ENCODE results near the gene ARL6IP4. TPM values are rescaled to one million over a fixed set of nuclear protein-coding genes. Genes with fewer than 3 reads are reported as not detected.

ARL6IP4 gene
- polyA plus RNA-seq, 3 donors = 152 to 268 (median 167) TPM

DNA sequence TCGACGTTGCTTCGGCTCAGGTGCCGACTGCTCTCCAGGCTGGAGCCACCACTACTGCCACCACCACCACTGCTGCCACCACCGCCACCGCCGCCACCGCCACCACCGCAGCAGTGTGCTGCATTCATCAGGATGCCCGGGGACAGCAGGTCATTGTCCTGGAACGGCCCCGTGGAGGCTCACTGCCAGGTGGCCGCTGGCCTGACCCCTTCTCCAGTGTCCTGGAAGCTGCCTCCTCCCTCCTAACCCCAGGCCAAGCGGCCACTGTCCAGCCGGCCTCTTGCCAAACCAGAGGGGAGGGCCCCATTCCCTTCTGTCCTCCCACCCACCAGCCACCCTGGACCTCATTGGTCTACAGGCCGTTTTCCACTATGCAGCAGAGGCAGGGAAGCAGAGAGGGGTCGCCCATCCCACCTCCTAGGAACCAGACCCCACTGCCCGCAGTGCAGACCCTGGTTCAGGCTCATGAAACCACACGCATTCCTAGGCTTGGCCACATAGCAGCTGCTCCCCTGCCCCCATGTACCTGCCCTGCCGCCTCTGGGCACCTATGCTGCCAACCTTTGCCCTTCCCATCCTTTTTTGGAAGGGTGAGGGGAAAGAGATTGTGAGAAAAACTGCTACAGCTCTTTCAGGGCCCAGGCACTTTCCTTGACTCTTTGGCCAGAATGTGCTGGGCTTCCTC, 15.2 kb downstream of the ARL6IP4 start:
- Histone ChIP-seq H3K4me3 (replicated peaks in 1 of 3; ENCODE audit: low read depth in 2 of 3, low read length in 3 of 3) (no peak overlapping the region), H2AFZ (ENCODE audit: insufficient read depth, low read depth, low read length, poor library complexity, severe bottlenecking) (no peak overlapping the region), H3K27ac (ENCODE audit: low read depth in 1 of 2, low read length in 2 of 2) (no peak overlapping the region), H3K36me3 (replicated peaks in 1 of 2; ENCODE audit: control insufficient read depth in 1 of 2, insufficient read depth in 2 of 2, low read length in 2 of 2) (no peaks in the 10 kb centered on the region), H3K27me3 (ENCODE audit: control insufficient read depth in 2 of 2, insufficient read depth in 2 of 2, low read length in 2 of 2) (no peaks in the 10 kb centered on the region), H4K20me1 (ENCODE audit: insufficient read depth, low read length) (no peaks in the 10 kb centered on the region), H3K9ac (ENCODE audit: insufficient read depth, low read length, poor library complexity, severe bottlenecking) (no peak overlapping the region), H3K79me2 (ENCODE audit: insufficient read depth, low read length) (no peaks in the 10 kb centered on the region), H3K4me2 (replicated peaks; ENCODE audit: extremely low read depth, low read length, poor library complexity, severe bottlenecking) (no peak overlapping the region), H3K4me1 (ENCODE audit: control insufficient read depth in 1 of 2, insufficient read depth in 2 of 2, low read length in 2 of 2) (no peaks in the 10 kb centered on the region), H3K9me3 (replicated peaks in 1 of 2; ENCODE audit: control insufficient read depth in 1 of 2, insufficient read depth in 1 of 2, low read length in 2 of 2) (no peaks in the 10 kb centered on the region)
- H3K27ac Mint-ChIP-seq = no peak overlapping the region
- peaks cover 0 to 7% (median 2%) of the 10 kb centered on the region in 3 donors for H3K27me3 Mint-ChIP-seq (ENCODE audit: low read depth in 3 of 3)
- H3K9me3 Mint-ChIP-seq = no peaks in the 10 kb centered on the region
- no peaks in the 10 kb centered on the region for H3K36me3 Mint-ChIP-seq
- H3K4me1 Mint-ChIP-seq = no peaks in the 10 kb centered on the region
- DNase-seq = no peak
- TF ChIP-seq, protein P1, sequence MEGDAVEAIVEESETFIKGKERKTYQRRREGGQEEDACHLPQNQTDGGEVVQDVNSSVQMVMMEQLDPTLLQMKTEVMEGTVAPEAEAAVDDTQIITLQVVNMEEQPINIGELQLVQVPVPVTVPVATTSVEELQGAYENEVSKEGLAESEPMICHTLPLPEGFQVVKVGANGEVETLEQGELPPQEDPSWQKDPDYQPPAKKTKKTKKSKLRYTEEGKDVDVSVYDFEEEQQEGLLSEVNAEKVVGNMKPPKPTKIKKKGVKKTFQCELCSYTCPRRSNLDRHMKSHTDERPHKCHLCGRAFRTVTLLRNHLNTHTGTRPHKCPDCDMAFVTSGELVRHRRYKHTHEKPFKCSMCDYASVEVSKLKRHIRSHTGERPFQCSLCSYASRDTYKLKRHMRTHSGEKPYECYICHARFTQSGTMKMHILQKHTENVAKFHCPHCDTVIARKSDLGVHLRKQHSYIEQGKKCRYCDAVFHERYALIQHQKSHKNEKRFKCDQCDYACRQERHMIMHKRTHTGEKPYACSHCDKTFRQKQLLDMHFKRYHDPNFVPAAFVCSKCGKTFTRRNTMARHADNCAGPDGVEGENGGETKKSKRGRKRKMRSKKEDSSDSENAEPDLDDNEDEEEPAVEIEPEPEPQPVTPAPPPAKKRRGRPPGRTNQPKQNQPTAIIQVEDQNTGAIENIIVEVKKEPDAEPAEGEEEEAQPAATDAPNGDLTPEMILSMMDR (IDR thresholded peaks at IDR 0.05) = no peak
- no peak overlapping the region for H3K4me3 Mint-ChIP-seq
- intact Hi-C loops (cut with micrococcal nuclease) = no loop called here
- 99% methylated on average over 15 of the region's 20 CpGs for WGBS (ENCODE audit: insufficient coverage)

DNA sequence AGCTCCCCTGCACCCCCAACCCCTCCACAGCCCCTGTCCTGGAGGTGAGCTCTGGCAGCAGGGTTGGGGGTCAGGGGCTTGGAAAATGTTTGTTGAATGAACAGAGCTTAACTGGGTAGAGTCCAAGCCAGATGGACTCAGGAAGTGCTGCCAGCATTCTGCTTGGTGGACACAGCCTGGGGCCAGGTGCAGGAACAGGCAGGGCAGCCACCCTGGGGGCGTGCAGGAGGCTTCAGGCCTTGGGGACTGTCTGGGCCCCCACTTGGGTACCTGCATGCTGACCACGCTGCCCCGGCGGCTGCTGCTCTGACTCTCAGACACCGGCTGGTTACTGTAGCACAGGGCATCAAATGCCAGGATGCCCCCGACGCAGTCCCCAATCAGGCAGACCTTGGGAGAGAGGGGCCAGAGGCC, 15.7 kb downstream of the ARL6IP4 start:
- Histone ChIP-seq H3K9me3 (replicated peaks in 1 of 2; ENCODE audit: control insufficient read depth in 1 of 2, insufficient read depth in 1 of 2, low read length in 2 of 2) (no peaks in the 10 kb centered on the region), H3K27me3 (ENCODE audit: control insufficient read depth in 2 of 2, insufficient read depth in 2 of 2, low read length in 2 of 2) (no peaks in the 10 kb centered on the region), H3K36me3 (replicated peaks in 1 of 2; ENCODE audit: control insufficient read depth in 1 of 2, insufficient read depth in 2 of 2, low read length in 2 of 2) (no peaks in the 10 kb centered on the region), H3K4me2 (replicated peaks; ENCODE audit: extremely low read depth, low read length, poor library complexity, severe bottlenecking) (no peak overlapping the region), H3K4me3 (replicated peaks in 1 of 3; ENCODE audit: low read depth in 2 of 3, low read length in 3 of 3) (no peak overlapping the region), H3K27ac (ENCODE audit: low read depth in 1 of 2, low read length in 2 of 2) (no peak overlapping the region), H3K4me1 (ENCODE audit: control insufficient read depth in 1 of 2, insufficient read depth in 2 of 2, low read length in 2 of 2) (no peaks in the 10 kb centered on the region), H4K20me1 (ENCODE audit: insufficient read depth, low read length) (no peaks in the 10 kb centered on the region), H3K9ac (ENCODE audit: insufficient read depth, low read length, poor library complexity, severe bottlenecking) (no peak overlapping the region), H2AFZ (ENCODE audit: insufficient read depth, low read depth, low read length, poor library complexity, severe bottlenecking) (no peak overlapping the region), H3K79me2 (ENCODE audit: insufficient read depth, low read length) (no peaks in the 10 kb centered on the region)
- Mint-ChIP-seq H3K27ac (no peak overlapping the region), H3K4me3 (no peak overlapping the region), H3K27me3 (ENCODE audit: low read depth in 3 of 3) (peaks cover 0 to 7% (median 2%) of the 10 kb centered on the region in 3 donors), H3K4me1 (no peaks in the 10 kb centered on the region), H3K36me3 (no peaks in the 10 kb centered on the region), H3K9me3 (no peaks in the 10 kb centered on the region)
- WGBS (ENCODE audit: insufficient coverage) = 96% methylated on average over 7 of the region's 7 CpGs
- intact Hi-C loops (cut with micrococcal nuclease) = no loop called here
- TF ChIP-seq, protein P1 (IDR thresholded peaks at IDR 0.05) = no peak
- DNase-seq = no peak

Measured in CD14-positive monocyte (primary cell).